CD4-positive, alpha-beta T cell treated with Interleukin-15 for 1 hour (primary cell): ENCODE data around the gene LCN9.
"Not testable (repeated sequence)": the region's sequence is repeated elsewhere in the genome, so short reads cannot be mapped to it uniquely, and the experiment has no call there.

Experiments used
- DNase-seq: peaks from one replicate; pipeline ENCODE4 v3.0.0-alpha.2; 2020

LCN9 gene, protein sequence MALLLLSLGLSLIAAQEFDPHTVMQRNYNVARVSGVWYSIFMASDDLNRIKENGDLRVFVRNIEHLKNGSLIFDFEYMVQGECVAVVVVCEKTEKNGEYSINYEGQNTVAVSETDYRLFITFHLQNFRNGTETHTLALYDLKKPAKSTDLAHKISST

DNA sequence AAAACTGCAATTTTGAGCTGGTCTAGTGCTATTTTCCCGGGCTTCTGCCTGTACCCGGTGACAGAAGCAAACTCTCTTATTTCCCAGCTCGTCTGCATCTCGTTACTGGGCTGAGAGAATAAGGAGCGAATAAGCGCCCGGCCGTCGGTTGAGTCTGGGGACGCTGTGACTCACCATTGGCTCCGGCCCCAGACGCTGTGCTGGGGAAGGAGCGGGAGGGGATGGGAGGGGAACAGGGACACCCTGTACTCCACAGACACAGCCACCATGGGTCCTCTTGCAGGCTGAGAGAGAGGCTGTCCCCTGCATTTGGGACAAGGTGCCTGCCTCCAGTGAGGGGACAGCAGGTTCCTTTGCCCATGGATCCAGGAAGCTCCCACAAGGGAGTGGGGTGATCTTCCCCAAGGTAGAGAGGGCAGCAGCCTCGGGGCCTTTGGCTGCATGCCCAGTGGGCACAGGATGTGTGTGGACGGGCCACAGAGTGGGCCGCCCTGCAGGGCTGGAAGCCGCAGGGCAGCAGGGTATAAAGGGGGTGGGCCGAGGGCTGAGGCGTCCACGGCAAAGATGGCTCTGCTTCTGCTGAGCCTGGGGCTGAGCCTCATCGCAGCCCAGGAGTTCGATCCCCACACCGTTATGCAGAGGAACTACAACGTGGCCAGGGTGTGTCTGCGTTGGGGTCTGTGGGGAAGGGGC lies at the start of gene LCN9:
TSS of gene LCN9 (plus strand) at position 552 of the 693 bp plus-strand sequence. CDS start at position 565, 13 bp downstream.
- no peak for DNase-seq

GRCh38 chr9:135613946-135614805 lies 48.9 kb upstream of the LCN9 start:
- no peak for DNase-seq

DNA sequence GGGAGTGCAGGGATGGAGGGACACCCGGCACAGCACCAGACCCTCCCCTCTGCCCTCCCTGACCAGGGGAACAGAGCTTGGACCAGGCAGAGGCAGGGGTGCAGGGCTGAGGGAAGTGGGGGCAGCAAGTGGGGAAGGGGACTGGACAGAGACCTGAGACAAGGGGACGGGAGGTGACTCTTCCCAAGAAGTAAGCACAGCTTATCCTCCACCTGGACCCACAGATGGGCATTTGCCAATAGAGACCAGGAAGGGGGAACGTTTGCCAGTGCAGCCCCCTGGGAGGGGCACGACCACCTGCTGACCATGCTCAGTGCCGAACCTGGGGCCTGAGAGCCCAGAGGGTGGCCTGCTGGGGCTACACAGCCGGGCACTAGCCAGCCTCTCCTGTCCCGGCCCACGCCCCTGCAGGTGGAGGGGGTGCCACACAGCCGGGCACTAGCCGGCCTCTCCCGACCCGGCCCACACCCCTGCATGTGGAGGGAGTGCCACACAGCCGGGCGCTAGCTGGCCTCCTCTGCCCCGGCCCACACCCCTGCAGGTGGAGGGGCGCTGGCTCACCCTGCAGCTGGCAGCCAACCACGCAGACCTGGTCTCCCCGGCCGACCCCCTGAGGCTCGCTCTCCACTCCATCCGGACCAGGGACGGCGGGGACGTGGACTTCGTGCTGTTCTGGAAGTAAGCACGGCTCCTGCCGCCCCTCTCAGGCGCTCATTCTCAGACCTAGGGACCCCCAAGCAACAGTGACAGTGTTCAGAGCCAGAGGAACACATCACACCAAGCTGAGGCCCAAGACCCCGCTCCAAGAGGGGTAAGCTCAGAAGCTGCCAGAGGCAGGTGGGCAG lies 48.1 kb upstream of the LCN9 start:
- DNase-seq: no peak

DNA sequence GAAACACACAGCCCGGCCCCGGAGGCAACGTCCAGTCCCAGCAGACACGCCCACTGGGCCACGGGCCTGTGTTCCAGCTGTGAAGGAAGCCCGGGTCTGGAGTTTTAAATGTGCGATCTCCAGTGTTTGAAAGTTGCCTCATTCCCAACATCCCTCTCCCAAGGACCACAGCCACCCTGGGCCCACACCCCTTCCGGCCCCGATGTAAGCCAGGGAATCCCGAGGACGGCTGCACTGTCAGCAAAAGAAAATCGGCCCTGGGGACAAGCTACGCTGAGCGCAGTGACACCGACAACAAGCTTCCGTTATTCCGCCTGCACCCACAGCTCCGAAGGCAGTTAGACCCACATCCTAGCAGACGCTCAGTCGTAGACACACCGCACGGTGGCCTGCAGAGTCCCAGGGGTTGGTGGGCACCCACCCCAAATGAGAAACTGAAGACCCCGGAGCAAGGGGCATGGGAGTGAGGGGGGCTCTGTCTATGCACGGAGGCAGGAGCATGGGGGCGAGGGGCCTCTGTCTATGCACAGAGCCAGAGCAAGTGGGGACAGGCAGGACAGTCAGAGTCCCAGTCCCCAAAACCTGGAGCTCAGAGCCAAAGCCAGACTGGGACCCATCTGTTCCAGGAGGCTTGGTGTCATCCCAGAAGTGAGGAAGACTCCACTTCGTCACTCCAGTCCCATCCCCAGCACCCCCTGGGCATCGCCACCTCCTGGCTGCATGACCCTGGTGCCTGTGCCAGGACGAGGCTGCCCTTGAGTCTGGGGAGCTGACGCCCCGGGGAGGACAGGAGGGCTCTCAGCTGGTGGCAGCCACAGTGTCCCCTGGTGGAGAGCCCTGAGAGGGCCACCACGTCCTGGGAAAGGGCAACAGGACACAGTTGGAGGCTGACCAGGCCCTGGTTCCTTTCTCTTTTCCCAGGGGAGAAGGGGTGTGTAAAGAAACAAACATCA lies 47.2 kb upstream of the LCN9 start:
- no peak for DNase-seq

DNA sequence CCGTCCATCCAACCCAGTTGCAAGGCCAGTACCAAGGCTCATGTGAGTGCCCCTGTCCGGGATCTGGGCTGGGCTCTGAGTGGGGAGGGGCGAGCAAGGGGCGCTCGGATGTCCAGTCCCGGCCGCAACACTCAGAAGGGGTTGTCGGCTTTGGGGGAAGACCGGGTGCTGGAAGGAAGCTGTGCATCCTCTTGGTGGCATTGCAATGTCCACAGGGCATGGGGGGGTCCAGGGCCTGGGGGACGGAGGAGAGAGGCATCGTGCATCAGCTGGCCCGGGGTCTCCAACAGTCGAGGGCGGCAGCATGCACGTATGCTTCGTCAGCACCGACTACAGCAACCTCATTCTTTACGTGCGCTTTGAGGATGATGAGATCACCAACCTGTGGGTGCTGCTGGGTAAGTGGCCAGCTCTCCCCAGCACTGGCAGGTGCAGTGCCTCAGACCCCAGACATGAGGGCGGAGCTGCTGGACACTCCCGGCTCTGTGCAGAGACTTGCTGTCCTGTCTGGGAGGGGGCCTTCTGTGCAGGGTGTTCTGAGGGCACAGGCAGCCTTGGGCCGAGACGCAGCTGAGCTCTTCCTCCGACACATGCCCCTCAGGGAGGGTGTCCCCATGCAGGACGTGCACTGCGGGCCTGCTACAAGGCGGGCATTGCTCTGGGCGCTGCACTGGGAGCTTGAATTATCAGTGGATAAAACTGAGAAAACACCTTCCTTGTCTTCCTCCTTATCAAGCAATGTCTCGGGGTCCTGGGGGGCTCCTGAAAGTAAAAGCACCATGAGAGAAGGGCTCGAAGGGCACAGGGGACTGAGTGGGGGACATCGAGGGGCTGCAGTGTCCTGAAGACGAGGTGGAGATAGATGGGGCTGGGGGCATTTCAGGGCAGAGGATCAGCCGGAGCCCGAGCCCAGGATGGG lies 46.2 kb upstream of the LCN9 start:
- no peak for DNase-seq

GRCh38 chr9:135617538-135617900 lies 45.6 kb upstream of the LCN9 start:
- DNase-seq: no peak

- DNase-seq: no peak
Measured at GRCh38 chr9:135617991-135618411, 45.1 kb upstream of the LCN9 start.

- no peak for DNase-seq
Measured at GRCh38 chr9:135618866-135619598, 44.1 kb upstream of the LCN9 start.

GRCh38 chr9:135619599-135619886 lies 43.6 kb upstream of the LCN9 start:
- DNase-seq: no peak

DNA sequence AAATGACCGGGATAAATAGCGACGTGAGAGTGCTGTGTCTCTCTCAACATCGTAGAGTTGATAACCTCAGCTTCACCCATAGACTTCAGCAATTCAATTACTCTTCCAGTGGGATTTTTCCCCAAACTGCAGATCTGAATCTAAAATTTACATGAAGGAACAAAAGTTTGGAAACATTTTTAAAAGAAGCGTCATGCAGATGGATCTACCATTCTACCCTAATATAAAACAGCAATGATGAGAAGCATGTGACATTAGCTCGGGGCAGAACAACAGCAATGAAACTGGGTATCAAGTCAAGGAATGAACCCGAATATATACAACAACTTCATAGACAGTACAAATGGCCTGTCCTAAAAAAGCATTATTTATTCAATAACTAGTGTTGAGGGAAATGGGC lies 42.6 kb upstream of the LCN9 start:
- DNase-seq: no peak

DNA sequence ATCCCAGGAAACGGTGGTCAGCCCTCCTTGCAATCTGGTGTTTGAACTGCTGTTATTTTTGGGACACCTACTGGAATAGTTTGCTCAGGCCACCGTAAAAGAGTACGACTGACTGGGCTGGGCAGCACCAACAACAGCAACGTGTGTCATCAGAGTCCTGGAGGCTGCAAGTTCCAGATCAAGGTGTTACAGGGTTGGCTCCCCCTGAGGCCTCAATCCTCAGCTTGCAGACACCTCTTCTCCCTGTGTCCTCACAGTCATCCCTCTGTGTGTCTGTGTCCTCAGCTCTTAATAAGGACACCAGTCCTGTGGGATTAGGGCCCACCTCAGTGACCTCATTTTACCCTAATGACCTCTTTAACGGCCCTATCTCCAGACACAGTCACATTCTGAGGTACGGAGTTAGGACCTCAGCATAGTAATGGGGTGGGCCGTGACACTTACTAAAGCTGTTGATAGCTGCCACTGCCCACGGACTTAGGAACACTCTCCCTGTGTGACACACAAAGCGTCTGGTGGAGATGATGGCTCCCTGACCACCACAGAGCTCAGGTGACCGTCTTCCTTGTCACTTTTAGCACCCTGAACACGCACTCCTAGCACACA lies 40.6 kb upstream of the LCN9 start:
- no peak for DNase-seq

- DNase-seq: no peak
Measured at GRCh38 chr9:135624282-135624681, 38.8 kb upstream of the LCN9 start.

GRCh38 chr9:135632841-135633240 lies 30.3 kb upstream of the LCN9 start:
- DNase-seq: no peak

DNA sequence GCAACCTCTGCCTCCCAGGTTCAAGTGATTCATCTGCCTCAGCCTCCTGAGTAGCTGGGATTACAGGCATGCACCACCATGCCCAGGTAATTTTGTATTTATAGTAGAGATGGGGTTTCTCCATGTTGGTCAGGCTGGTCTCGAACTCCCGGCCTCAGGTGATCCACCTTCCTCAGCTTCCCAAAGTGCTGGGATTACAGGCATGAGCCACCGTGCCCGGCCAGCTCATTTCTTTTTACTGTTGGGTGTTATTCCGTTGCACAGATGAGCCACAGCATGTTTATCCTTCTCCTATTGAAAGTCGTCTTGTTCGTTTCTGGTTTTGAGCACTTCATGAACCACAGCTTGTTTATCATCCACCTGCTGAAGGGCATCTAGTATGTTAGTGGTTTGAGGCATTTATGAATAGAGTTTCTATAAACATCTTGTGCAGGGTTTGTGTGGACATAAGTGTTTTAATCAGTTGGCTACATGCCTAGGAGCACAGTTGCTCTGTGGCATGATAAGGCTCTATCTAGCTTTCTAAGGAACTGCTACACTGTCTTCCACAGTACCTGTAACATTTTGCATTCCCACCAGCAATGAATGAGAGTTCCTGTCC lies 26.1 kb upstream of the LCN9 start:
- not testable (repeated sequence) for DNase-seq

GRCh38 chr9:135639196-135639595 lies 23.9 kb upstream of the LCN9 start, which contains the start of gene GLT6D1:
TSS of gene GLT6D1 (minus strand) at chr9:135639540. CDS start at chr9:135639187, 353 bp downstream.
- DNase-seq: no peak

DNA sequence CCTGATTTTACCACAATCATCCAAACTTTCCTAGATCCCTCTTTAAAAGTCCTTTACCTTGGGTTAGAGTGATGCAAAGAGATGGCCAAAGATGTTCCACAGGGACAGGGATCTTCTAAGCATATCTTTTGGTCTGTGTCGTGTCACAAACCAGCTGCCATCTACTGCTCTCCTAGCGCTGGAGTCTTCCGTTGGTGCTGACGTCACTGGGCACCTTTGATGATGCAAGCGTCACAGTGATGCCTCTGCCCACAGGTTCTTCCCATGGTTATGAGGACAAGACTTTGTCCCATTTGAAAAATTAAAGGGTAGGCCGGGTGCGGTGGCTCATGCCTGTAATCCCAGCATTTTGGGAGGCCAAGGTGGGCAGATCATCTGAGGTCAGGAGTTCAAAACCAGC lies 22.1 kb upstream of the LCN9 start:
- DNase-seq: no peak

DNA sequence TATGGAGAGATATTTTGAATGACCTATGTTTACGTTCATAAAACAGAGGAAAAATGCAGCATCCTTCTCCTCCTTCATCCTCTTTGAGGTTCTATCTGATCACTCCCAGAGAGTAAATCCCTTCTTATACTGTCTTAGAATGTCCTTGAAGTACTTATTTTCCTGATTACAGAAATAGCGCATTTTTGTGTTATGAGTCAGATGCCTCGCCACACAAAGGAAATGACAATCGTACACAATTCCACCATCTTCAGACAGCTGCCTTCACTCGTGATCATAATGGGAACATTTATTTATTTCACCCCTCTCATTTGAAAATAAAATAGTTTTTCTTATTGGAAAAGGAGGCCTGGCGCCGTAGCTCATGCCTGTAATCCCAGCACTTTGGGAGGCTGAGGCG lies 21.4 kb upstream of the LCN9 start:
- DNase-seq: no peak

- DNase-seq: no peak
Measured at GRCh38 chr9:135644631-135645218, 18.4 kb upstream of the LCN9 start.

DNA sequence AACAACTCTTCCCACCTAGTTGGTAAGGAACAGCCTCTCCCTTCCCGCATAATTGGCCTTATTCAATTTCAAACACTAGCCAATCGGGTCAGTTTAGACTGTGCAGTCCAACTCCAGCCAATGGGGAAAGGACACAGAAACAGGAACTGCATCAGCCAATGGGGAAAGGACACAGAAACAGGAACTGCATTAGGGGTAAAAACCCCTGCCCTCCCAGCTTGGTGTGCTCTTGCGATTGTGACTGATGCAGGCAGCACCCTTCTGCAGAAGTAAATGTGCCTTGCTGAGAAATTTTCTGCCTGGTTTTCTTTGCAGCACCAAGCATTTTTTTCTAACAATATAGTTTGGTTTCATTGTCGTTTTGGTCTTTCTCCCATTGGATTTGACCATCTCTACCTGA lies 15.2 kb upstream of the LCN9 start:
- no peak for DNase-seq
